GM12892 (cell line): ENCODE data around the gene GFOD2.

Experiments
- POLR2A ChIP-seq: IDR thresholded peaks from 2 replicates; pipeline ENCODE4 v1.6.1; 2011; ENCODE audit warnings: low read depth, low read length, control low read depth
- POLR2AphosphoS5 ChIP-seq: IDR thresholded peaks from 2 replicates; pipeline ENCODE4 v1.6.1; 2011; ENCODE audit warnings: low read depth, low read length, control low read depth

GRCh38 chr16:67664258-67664657, 54.9 kb downstream of the GFOD2 start:
- TF ChIP-seq POLR2A (no peak), POLR2AphosphoS5 (no peak)
